Right atrium auricular region (tissue), 2 donors: Measurements from ENCODE around the gene HIPK4. TPM values are rescaled to one million over a fixed set of nuclear protein-coding genes. Genes with fewer than 3 reads are reported as not detected.
A peak's percentile ranks its signal among the peaks of the same experiment; 100 is the strongest.
"Not testable (repeated sequence)": the region's sequence is repeated elsewhere in the genome, so short reads cannot be mapped to it uniquely, and the experiment has no call there.

Experiments used
- DNase-seq: peaks from one replicate; pipeline ENCODE4 v3.0.0-alpha.2; 2019; ENCODE audit warnings: low spot score
- H3K27ac ChIP-seq, 2 donors: fragments of 200-600 bp; sonication (generic); 1 replicate in 1 of 2; 2 replicates in 1 of 2; pipeline ENCODE4 v1.5.1; 2016 to 2019
- H3K27me3 ChIP-seq, 2 donors: fragments of 200-600 bp; sonication (generic); one replicate each; pipeline versions ENCODE4 v1.5.1 to v1.6.0; 2017 to 2019
- H3K36me3 ChIP-seq: fragments of 200-600 bp; sonication (generic); one replicate; pipeline ENCODE4 v1.5.1; 2016
- H3K4me1 ChIP-seq, 2 donors: fragments of 200-600 bp; sonication (generic); one replicate each; pipeline versions ENCODE4 v1.5.1 to v1.6.0; 2017 to 2019
- H3K4me3 ChIP-seq, 2 donors: fragments of 200-600 bp; sonication (generic); 1 replicate in 1 of 2; 2 replicates in 1 of 2; pipeline ENCODE4 v1.5.1; 2017 to 2019; ENCODE audit warnings: mild to moderate bottlenecking in 1 of 2, moderate library complexity in 1 of 2
- H3K9me3 ChIP-seq, 2 donors: fragments of 200-600 bp; sonication (generic); one replicate each; pipeline ENCODE4 v1.5.1; 2019
- CTCF ChIP-seq, 2 donors: fragments of 200-600 bp; sonication (generic); IDR thresholded peaks; one replicate each; pipeline ENCODE4 v1.5.1; 2019; ENCODE audit warnings: antibody characterized with exemption in 2 of 2
- total RNA-seq, 2 donors: library from RNA; depleted of rRNA; stranded (reverse); fragments of >200 nt; gene quantifications; one replicate each; pipeline ENCODE4 v1.1.0, GENCODE V29; 2016

HIPK4 gene
- total RNA-seq = 1 to 10 TPM in 1 of 2 donors, not detected in 1; 1.0 TPM

DNA sequence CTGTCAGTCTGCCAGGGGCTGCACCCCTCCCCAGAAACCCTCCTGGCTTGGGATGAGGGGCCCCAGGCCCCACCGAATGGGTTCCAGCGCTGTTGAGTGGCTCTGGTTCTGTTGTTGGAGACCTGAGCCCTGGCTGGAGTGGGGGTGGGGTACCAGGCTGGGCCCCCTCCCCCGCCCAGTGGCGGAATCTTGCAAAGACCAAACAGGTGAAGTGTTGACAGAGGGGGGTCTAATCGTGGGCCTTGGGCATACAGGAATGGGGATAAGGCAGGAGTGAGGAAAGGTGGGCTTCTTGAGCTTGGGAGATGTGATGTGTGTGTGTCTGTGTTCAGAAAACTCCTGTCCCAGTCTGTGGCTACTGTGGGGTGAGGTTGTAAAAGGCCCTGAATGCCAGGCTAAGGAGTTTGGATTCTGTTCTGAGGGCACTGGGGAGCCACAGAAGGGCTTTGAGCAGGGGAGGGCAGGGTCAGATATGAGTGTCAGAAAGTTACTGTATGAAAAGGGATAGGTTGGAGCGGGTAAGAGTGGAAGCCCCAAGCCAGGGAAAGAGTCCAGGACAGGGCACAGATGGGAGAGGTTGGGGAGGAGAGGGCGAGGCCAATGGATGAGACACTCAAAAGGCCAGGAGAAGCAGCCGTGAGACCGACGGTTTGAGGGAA lies at the start of gene HIPK4:
TSS of gene HIPK4 (minus strand) at position 98 of the 659 bp plus-strand sequence. CDS start 279 bp downstream, outside the sequence.
- Histone ChIP-seq H3K4me1 (no peaks in the 10 kb centered on the region), H3K27me3 (no peaks in the 10 kb centered on the region), H3K4me3 (no peak within 1 kb of the TSS), H3K9me3 (no peaks in the 10 kb centered on the region), H3K36me3 (no peaks in the 10 kb centered on the region), H3K27ac (no peak within 1 kb of the TSS)
- no peak for DNase-seq
- TF ChIP-seq CTCF (IDR thresholded peaks at IDR 0.05) = no peak

GRCh38 chr19:40438284-40438683 lies 48.3 kb upstream of the HIPK4 start:
- Histone ChIP-seq H3K36me3 (peaks cover 25% of the 10 kb centered on the region), H3K27ac (no peak overlapping the region), H3K27me3 (no peaks in the 10 kb centered on the region), H3K9me3 (no peaks in the 10 kb centered on the region), H3K4me1 (peaks cover 0 to 43% of the 10 kb centered on the region in 2 donors), H3K4me3 (no peak overlapping the region)
- DNase-seq = no peak
- TF ChIP-seq CTCF (IDR thresholded peaks at IDR 0.05) = no peak

DNA sequence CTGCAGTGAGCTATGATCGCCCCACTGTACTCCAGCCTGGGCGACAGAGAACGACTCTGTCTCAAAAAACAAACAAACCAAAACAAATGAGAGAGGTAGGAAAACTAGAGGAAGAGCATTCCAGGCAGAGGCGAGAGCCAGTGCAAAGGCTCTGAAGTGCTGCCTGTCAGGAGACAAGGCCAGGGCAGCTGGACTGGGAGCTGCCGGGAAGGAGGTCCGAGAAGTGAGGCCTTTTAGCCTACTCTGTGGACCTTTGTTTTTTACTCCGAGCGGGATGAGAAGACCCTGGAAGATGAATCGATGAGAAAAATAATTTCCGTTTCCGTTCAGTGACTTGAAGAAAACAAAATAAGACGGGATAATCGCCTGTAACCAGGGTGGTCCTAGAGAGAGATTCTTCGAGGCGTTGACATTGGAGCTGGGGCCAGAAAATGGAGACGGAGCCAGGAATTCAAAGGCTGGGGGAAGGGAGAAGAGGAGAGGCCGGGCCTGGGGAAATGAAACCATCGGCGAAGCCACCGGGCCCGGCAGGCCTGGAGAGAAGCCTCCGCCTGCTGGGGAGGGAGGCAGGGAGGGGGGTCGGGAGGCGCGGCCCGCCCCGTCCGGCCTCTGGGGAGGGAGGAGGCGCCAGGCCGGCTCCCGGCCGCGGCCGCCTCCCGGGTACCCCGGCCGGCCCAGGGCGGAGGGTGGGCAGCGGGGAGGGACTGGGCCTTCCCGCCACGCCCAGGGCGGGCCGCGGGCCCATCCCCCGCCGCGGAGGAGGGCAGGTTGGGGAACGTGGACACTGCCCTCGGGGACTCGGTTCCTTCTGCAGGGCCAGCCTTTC lies 43.6 kb upstream of the HIPK4 start:
- Histone ChIP-seq H3K36me3 (no peaks in the 10 kb centered on the region), H3K27ac (peak overlapping the region; percentile 91 to 96), H3K27me3 (no peaks in the 10 kb centered on the region), H3K4me1 (peaks cover 0 to 27% of the 10 kb centered on the region in 2 donors), H3K9me3 (no peaks in the 10 kb centered on the region), H3K4me3 (peak overlapping the region; percentile 39 to 44)
- DNase-seq = peak; percentile 90
- no peak for TF ChIP-seq CTCF (IDR thresholded peaks at IDR 0.05)

- H3K4me1 ChIP-seq = peaks cover 0 to 27% of the 10 kb centered on the region in 2 donors
- H3K27me3 ChIP-seq, DNase-seq, H3K36me3 ChIP-seq, H3K9me3 ChIP-seq: not testable (repeated sequence)
- H3K4me3 ChIP-seq = peak overlapping the region; percentile 39 to 44
- H3K27ac ChIP-seq = peak overlapping the region; percentile 91 to 96
Observed at GRCh38 chr19:40432760-40433159, 42.8 kb upstream of the HIPK4 start.

GRCh38 chr19:40431698-40432097 lies 41.7 kb upstream of the HIPK4 start:
- no peaks in the 10 kb centered on the region for H3K36me3 ChIP-seq

GRCh38 chr19:40430242-40430641 lies 40.3 kb upstream of the HIPK4 start:
- not testable (repeated sequence) for H3K4me3 ChIP-seq, H3K27me3 ChIP-seq, H3K27ac ChIP-seq, H3K9me3 ChIP-seq, DNase-seq, H3K36me3 ChIP-seq
- H3K4me1 ChIP-seq = peaks cover 0 to 34% of the 10 kb centered on the region in 2 donors

More at GRCh38 chr19:40431698-40432097, 41.7 kb upstream of the HIPK4 start:
- Histone ChIP-seq H3K4me3 (no peak overlapping the region), H3K27me3 (no peaks in the 10 kb centered on the region), H3K4me1 (peaks cover 0 to 29% of the 10 kb centered on the region in 2 donors), H3K9me3 (no peaks in the 10 kb centered on the region), H3K27ac (peak overlapping the region; percentile 91 to 96)
- DNase-seq = no peak
- TF ChIP-seq CTCF (IDR thresholded peaks at IDR 0.05) = no peak

DNA sequence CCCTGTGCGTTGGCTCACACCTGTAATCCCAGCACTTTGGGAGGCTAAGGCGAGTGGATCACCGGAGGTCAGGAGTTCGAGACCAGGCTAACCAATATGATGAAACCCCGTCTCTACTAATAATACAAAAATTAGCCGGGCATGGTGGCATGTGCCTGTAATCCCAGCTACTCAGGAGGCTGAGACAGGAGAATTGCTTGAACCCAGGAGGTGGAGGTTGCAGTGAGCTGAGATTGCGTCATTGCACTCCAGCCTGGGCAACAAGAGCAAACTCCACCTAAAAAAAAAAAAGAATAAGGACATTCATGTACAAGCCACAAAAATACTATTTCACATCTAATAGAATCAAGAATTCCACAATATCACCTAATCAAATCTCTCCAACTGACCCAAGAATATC lies 38.2 kb upstream of the HIPK4 start:
- H3K9me3 ChIP-seq, H3K36me3 ChIP-seq, DNase-seq, H3K27me3 ChIP-seq, H3K4me3 ChIP-seq, H3K27ac ChIP-seq: not testable (repeated sequence)
- peaks cover 0 to 38% of the 10 kb centered on the region in 2 donors for H3K4me1 ChIP-seq
